Measurements from ENCODE around the gene SEMA6A. TPM values are rescaled to one million over a fixed set of nuclear protein-coding genes. Genes with fewer than 3 reads are reported as not detected.

Gene SEMA6A
- total and polyA plus RNA-seq, 7 donors, result 4.9 to 55.7 (median 25.0) TPM

GRCh38 chr5:116564756-116565490, 9.7 kb downstream of the SEMA6A start:
- no peaks in the 10 kb centered on the region for H3K36me3 ChIP-seq
- DNase-seq, result no peak
- TF ChIP-seq EP300 (IDR thresholded peaks at IDR 0.05), result no peak
- TF ChIP-seq POLR2AphosphoS5 (IDR thresholded peaks at IDR 0.05), result no peak
- no peak for TF ChIP-seq POLR2A (IDR thresholded peaks at IDR 0.05)
- TF ChIP-seq CTCF (IDR thresholded peaks at IDR 0.05), result no peak
- H3K4me3 ChIP-seq, result no peak overlapping the region
- intact Hi-C loops (cut with DNase I), result no loop called here
- H3K4me1 ChIP-seq, result peaks cover 0 to 64% (median 22%) of the 10 kb centered on the region in 4 donors
- H3K27ac ChIP-seq, result peak overlapping the region in 1 of 4 donors; percentile 5
- no peaks in the 10 kb centered on the region for H3K27me3 ChIP-seq
- no peaks in the 10 kb centered on the region for H3K9me3 ChIP-seq
- WGBS, 2 donors, result 76 to 78% methylated on average over 7 of the region's 7 CpGs

GRCh38 chr5:116564312-116564711, 10.3 kb downstream of the SEMA6A start:
- peaks cover 0 to 64% (median 22%) of the 10 kb centered on the region in 4 donors for H3K4me1 ChIP-seq
- TF ChIP-seq POLR2AphosphoS5 (IDR thresholded peaks at IDR 0.05) (no peak), POLR2A (IDR thresholded peaks at IDR 0.05) (no peak), EP300 (IDR thresholded peaks at IDR 0.05) (no peak), CTCF (IDR thresholded peaks at IDR 0.05) (no peak)
- no peaks in the 10 kb centered on the region for H3K9me3 ChIP-seq
- DNase-seq, result no peak
- WGBS, 2 donors, result 65 to 72% methylated on average over 3 of the region's 3 CpGs
- H3K36me3 ChIP-seq, result no peaks in the 10 kb centered on the region
- no peak overlapping the region for H3K4me3 ChIP-seq
- H3K27me3 ChIP-seq, result no peaks in the 10 kb centered on the region
- no peak overlapping the region for H3K27ac ChIP-seq
- intact Hi-C loops (cut with DNase I), result no loop called here

- Histone ChIP-seq H3K27me3 (no peaks in the 10 kb centered on the region), H3K27ac (no peak overlapping the region), H3K4me3 (no peak overlapping the region), H3K9me3 (no peaks in the 10 kb centered on the region), H3K4me1 (peaks cover 0 to 59% (median 22%) of the 10 kb centered on the region in 4 donors), H3K36me3 (no peaks in the 10 kb centered on the region)
- 60 to 68% methylated on average over 6 of the region's 6 CpGs for WGBS, 2 donors
- no peak for DNase-seq
- intact Hi-C loops (cut with DNase I), result no loop called here
- TF ChIP-seq EP300 (IDR thresholded peaks at IDR 0.05), result no peak
- TF ChIP-seq POLR2AphosphoS5 (IDR thresholded peaks at IDR 0.05), result no peak
- TF ChIP-seq POLR2A (IDR thresholded peaks at IDR 0.05), result no peak
- TF ChIP-seq CTCF (IDR thresholded peaks at IDR 0.05), result no peak
Observed at GRCh38 chr5:116563736-116564308, 10.8 kb downstream of the SEMA6A start.

- DNase-seq, result no peak
- Histone ChIP-seq H3K4me3 (no peak overlapping the region), H3K9me3 (no peaks in the 10 kb centered on the region), H3K27ac (no peak overlapping the region), H3K4me1 (peaks cover 0 to 60% (median 24%) of the 10 kb centered on the region in 4 donors), H3K27me3 (no peaks in the 10 kb centered on the region), H3K36me3 (no peaks in the 10 kb centered on the region)
- no peak for TF ChIP-seq EP300 (IDR thresholded peaks at IDR 0.05)
- TF ChIP-seq CTCF (IDR thresholded peaks at IDR 0.05), result no peak
- TF ChIP-seq POLR2A (IDR thresholded peaks at IDR 0.05), result no peak
- no peak for TF ChIP-seq POLR2AphosphoS5 (IDR thresholded peaks at IDR 0.05)
- intact Hi-C loops (cut with DNase I), result no loop called here
- WGBS, 2 donors, result 82 to 89% methylated on average over 11 of the region's 11 CpGs
Observed at GRCh38 chr5:116562669-116563068, 12.0 kb downstream of the SEMA6A start.

All from sigmoid colon (tissue), 7 donors.